NCI-H82 treated with DMSO at 0.1 percent for 48 hours (cell line): ENCODE results near the gene AKAP13.
"Not testable (repeated sequence)": the region's sequence is repeated elsewhere in the genome, so short reads cannot be mapped to it uniquely, and the experiment has no call there.

Experiments
- DNase-seq: peaks from one replicate; lab custom pipeline; 2025; ENCODE audit not compliant: unreplicated experiment; lab: John Stamatoyannopoulos, UW

The AKAP13 gene, protein sequence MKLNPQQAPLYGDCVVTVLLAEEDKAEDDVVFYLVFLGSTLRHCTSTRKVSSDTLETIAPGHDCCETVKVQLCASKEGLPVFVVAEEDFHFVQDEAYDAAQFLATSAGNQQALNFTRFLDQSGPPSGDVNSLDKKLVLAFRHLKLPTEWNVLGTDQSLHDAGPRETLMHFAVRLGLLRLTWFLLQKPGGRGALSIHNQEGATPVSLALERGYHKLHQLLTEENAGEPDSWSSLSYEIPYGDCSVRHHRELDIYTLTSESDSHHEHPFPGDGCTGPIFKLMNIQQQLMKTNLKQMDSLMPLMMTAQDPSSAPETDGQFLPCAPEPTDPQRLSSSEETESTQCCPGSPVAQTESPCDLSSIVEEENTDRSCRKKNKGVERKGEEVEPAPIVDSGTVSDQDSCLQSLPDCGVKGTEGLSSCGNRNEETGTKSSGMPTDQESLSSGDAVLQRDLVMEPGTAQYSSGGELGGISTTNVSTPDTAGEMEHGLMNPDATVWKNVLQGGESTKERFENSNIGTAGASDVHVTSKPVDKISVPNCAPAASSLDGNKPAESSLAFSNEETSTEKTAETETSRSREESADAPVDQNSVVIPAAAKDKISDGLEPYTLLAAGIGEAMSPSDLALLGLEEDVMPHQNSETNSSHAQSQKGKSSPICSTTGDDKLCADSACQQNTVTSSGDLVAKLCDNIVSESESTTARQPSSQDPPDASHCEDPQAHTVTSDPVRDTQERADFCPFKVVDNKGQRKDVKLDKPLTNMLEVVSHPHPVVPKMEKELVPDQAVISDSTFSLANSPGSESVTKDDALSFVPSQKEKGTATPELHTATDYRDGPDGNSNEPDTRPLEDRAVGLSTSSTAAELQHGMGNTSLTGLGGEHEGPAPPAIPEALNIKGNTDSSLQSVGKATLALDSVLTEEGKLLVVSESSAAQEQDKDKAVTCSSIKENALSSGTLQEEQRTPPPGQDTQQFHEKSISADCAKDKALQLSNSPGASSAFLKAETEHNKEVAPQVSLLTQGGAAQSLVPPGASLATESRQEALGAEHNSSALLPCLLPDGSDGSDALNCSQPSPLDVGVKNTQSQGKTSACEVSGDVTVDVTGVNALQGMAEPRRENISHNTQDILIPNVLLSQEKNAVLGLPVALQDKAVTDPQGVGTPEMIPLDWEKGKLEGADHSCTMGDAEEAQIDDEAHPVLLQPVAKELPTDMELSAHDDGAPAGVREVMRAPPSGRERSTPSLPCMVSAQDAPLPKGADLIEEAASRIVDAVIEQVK (N-terminal part only)

DNA sequence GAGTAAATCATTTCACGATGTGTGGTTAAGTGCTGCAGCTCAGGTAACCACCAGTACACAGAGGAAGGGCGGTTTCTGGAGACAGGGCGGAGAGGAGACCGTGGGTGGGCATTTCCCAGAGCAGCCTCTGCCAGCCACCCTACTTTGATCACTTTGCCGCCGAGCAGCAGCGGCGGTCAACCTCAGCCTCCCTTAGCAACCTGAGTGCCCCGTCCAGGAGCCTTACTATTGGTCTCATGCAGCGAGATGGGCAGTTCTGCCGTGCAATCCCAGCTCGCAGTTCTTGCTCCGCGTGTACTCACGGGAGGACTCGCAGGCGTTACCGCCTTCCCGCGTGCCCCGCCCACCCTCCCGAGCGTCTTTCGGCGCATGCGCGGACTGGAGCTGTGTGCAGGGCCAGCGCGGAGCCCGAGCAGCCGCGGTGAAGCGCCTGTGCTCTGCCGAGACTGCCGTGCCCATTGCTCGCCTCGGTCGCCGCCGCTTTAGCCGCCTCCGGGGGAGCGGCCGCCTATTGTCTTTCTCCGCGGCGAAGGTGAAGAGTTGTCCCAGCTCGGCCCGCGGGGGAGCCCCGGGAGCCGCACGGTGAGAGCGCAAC lies at the start of gene AKAP13:
AKAP13 (plus strand) TSS at position 387 of the 595 bp plus-strand sequence. CDS start 105,118 bp downstream, outside the sequence.
- peak; percentile 94 for DNase-seq

DNA sequence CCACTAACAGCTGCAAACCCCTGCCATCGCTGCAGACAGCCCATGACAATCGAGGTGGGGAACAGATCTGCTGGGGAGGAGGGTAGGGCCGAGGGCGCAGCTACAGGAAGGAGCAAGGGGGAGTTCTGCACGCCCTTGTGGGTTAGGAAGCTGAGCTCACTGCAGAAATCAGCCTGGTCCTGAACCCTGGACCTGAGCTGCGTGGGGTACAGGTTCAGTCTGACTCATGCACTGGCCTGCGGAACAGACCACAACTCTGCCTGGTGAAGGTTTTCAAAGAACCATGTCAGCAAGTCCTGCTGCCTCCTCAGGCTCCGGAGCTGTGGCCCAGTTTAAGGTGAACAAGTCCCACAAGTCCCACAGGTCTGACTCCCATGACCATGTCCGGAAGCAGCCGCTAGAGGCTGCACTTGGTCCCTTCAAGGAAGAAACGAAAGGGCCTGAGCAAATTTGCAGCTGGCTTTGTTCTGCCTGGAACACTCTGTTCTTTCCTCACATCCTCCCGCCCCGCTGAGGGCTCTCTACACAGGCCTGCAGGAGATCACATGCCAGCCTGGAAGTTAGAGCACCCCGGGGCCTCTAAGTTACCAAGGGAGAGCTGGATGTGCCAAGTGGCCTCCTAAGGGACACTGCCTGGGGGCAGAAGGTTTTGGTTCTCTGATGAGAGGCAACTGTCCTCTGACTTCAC lies 49.4 kb upstream of the AKAP13 start:
- DNase-seq: peak; percentile 59

DNA sequence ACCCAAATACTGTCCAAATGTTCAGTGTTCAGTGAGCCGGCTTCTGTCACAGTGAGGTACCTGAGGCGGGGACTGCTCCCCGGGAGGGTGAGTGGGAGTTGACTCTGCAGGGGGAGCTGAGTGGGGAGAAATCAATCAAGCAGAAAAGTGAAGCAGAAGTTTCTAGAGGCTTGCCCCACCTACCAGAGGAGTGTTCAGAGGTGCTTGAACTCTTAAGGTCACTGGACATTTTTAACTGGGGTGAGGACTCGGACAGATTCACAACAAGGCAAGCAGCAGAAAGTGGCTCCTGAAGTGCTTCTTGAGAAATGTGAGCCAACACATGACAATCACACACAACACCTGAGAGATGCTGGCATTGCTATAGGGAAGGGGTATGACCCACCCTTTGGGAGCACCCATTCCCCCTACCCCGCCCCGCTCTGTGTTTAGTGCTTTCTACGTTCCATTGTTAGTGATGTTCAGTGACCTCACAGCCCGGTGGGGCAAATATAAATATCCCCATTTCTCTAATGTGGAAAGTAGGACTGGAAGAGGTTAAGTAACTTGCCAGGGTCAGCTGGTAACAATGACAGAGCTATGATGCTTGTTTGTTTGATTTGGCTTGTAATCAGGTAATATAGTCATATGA lies 48.6 kb upstream of the AKAP13 start:
- DNase-seq: no peak

DNA sequence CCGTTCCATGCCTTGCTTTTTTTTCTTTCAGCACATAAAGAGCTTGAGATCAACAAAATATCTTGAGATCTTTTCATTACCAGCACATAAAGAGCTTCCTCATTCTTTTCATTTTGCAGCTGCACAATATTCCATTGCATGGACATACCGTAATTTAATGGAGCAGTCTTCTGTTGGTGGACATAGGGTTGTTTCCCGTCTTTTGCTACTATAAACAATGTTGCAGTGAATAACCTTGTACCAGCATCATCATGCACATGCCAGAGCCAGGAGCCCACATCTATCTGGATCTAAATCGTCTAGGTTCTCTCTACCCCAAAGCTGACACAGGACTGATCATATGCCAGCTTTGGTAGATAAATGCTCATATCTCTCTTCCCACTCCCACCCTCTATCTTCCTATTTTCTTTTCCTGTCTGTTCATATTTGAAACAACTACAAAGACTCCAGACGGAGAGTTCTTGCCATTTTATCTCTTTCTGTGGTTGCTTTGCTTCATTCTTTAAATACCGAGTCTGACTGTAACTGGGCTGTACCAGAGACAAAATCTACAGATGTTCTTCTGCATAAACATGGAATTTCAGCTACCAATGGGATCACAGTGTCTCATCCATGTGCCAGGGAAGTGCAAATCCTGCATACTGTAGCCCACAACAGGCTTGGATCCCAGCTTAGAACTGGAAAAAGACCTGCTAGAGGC lies 47.1 kb upstream of the AKAP13 start:
- DNase-seq: no peak

DNA sequence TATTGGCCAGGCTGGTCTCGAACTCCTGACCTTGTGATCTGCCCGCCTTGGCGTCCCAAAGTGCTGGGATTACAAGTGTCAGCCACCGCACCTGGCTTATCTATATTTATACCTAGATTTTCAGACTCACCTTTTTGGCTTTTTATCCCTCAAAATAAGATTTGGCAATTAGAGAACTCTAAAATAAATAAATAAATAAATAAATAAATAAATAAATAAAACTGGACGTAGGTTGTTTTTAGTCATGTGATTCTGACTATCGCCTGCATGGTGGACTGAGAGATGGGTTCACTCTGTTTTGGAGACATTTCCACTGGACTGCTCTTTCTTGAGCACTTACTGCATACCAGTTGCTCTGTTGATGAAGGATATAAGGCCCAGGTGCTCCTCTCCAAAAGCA lies 46.2 kb upstream of the AKAP13 start:
- DNase-seq: no peak

DNA sequence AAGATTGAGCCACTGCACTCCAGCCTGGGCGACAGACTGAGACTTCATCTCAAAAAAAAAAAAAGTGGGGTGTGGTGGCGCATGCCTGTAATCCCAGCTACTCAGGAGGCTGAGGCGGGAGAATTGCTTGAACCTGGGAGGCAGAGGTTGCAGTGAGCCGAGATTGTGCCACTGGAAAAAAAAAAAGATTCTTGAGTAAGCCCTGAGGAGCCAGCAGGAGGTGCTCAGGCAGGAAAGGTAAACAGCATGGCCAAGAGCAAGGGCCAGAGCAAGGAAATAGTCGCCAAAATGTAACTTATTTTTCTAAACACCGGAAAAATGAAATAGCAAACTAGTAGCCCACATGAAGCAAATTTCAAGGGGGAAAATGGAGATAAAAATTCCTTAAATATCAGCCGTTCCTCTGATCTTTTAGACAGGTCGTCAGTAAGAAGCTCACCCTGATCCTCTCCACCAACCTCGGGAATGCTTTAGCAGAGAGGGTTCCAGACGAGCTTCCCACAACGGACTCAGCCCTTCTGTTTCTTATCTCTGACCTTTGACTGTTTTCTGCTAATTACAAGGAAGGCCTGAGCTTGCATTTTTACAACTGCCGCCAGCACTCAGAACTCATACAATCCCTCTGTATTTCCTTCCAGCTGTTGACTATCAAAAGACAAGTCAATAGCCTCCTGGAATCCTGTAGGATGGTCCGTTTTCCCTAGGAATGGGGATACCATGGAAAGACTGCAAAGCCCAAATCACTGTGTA lies 45.0 kb upstream of the AKAP13 start:
- DNase-seq: no peak

DNA sequence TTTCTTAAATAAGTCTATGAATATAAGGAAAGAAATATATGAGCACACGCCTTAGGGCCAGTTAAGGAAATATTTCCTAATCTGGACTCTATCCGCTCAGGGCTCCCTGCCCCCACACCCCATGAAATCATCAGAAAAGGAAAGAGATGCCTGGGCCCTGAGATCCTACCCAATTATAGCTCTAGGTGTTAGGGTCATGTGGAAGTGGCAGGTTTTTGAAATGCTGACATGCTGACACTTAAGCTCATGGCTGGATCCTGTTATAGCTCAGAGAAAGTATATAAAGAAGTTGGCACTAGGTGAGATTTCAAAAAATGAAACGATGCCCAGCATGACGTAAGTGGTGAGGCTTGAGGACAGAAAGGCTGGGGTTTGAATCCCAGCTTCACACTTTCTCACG lies 43.5 kb upstream of the AKAP13 start:
- DNase-seq: no peak

DNA sequence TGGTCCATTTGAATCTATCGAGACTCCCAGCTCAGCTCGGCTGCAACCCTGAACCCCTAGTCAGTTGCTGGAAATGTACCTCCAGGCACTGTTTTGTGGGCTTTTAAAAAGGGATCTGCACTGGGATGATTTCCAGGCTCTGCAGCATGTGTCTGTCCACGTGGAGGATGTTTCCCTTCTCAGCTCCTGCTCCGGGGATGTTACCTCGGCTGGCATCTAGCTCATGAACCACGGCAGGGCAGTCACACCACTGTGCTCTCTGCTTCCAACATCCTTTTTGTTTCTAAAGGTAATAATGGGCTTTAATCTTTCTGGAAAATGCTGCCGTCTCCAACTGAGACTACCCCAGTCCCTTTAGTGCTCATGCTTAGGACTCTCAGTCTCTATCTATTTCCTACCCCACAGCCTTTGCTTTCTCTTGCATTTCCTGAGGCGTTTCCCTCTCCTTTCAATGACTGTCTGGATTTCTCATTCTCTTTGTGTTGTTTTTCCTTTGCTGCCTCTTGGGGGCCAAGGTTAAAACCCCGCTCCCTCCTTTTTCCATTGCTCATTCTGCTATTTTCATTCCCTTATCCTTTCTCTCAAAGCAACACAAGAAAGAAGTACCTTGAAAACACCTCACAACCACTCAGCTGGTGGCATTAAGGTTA lies 42.9 kb upstream of the AKAP13 start:
- DNase-seq: no peak

DNA sequence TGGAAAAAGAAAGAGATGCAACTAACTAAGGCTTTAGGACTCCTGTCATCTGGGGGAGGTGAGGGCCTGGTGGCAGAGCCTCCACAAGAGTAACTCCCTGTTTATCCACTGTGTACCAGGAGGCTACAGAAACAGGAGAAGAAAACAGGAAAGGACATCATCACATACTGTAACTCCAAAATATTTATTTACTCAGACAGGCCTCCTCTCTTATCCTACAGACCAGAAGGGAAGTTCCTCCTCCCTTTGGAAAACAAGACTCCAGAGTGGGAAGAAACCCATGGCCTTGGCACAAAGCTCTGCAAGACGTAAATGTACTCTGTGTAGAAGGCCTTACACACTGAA lies 40.1 kb upstream of the AKAP13 start:
- no peak for DNase-seq

DNA sequence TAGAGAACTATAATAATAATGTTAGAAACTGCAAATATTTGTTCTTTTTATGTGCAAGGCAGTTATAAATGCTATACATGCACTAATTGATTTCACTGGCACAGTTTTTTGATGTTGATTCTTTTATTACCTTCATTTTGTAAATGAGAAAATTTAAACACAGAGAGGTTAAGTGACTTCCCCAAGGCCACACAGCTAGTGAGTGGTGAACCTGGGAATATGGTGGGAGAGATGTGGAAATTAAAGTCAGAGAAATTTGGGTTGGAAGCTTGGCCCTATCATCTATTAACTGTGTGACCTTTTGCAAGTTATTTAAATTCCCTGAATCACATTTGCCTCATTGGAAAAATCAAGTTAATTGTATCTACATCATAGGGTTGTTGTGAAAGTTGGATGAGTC lies 39.6 kb upstream of the AKAP13 start:
- DNase-seq: no peak

DNA sequence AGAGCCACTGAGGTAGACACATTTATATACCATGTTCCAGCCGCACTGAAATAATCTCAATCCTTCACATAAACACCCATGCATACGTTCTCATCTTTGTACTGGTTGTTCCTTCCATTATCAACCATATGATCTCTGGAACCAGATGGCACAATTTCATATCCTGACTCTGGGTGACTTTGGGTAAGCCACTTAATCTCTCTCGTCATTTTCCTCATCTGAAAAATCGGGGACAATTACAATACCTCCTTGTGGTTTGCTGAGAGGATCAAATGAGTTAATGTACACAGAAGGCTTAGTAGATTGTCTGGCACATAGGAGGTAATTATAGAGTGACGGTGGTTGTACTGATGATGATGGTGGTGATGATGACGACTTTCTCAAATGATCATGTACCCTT lies 38.2 kb upstream of the AKAP13 start:
- DNase-seq: peak; percentile 61

DNA sequence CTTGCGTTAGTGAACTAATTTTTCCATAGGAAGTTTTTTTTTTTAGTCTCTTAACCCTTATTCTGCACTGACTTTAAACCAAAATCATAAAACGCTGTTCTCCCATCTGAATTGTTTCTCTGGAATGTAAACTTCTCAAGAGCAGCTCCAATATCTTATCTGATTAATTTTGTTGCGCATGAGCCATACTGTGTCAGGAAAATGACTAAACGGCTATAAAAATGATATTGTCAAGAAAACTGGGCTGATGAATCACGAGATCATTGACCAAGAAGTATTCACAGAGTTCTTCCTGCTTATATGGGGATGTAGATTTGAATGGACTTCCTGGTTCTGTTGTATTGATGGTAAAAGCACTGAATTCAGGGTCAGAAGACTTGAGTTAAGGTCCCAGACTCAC lies 37.0 kb upstream of the AKAP13 start:
- not testable (repeated sequence) for DNase-seq

DNA sequence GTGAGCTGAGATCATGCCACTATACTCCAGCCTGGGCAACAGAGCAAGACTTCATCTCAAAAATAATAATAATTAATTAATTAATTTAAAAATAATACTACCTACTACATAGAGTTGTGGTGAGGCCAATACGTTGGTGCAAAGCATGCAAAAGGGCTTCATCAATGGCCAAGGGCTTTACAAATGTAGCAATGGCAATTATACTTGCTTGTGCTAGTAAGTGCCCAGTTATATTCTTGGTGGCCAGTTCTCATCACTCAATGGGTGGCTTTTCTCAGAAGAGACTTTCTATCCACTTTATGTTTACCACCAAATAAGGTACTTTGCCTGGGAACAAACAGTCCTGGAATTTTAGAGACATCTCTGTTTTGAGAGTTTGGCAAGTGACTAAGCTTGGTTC lies 36.2 kb upstream of the AKAP13 start:
- not testable (repeated sequence) for DNase-seq

DNA sequence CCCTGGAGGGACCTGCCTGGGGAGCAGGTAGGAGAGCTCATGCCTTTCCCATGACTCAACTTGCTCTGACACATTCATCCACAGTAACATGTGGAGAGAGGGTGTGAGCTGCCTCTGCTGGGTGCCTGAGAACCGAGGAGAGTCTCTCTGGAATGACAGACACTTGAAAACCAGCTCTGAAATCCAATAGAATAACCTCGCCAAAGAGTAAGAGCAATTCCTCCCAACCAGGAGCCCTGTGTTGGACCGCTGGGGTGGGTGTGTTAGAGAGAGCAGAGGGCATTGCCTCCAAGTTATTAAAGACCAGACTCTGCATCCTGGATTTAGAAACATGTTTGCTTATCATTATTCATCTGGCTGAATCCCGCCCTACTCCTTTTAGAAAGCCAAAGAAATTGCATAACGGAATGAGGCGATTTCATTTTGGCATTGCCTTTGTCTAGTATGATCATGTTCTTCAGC lies 35.7 kb upstream of the AKAP13 start:
- DNase-seq: not testable (repeated sequence)

DNA sequence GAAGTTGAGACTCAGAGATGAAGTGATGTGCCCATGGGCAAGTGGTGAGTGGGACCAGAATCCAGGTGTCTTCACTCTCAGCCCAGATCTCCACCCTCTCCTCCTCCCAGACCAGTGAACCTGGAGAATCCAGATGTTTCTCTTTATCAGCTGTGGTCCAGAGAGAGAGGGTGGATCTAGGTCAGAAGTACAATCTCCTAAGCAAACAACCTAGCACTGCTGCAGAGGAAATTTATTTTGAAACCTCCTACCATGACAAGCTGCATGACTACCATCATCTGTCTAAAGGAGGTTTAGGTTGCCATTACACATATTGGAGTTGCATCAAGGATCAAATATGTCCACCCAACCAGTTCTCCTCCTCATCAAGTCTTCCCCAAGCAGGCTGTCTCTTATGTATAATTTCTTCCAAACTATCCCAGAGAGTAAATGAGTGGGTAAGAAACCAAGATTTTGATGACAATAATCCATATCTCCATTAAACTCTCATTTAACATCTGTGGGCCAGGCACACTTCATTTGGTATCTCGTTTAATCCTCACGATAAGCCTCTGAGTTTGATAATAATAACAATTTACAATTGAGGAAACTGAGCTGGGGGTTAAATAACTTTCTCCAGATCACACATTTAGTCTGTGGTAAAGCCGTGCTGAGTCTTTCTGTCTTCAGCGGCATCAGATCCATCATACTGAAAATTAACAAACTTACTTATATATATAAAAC lies 35.0 kb upstream of the AKAP13 start:
- DNase-seq: not testable (repeated sequence)

DNA sequence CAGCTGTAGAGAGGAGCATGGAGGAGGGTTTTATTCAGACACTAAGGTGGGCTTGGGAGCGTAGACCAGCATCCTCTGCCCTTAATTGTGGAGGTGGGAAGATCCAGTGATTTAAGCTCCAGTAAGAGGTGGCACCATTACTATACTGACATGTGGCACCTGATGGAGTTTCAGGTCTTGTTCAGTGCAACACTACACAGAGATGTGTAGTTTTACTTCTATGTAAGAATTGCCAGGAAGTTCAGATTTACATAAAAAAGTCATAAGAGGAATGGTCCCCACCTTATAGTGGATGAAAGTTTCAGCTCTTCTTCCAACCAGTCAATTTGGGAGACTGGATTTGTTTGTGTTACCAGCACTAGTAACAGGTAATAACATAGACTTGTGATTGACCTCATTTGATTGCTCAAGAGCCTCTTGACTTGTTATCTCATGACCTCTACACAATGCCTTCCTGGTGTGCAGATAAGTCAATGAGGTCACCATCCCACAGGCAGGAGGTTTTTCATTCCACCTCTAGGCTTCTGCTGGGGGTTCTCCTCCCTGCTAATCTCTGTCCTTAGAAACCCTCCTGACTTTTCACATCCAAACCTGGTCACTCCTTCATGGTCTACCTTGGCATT lies 33.8 kb upstream of the AKAP13 start:
- not testable (repeated sequence) for DNase-seq
